K562 (cell line): ENCODE results near the gene ZBTB32. TPM values are rescaled to one million over a fixed set of nuclear protein-coding genes. Genes with fewer than 3 reads are reported as not detected.

Experiments
- ARID3A ChIP-seq: IDR thresholded peaks from 2 replicates; pipeline ENCODE4 v1.6.1; 2012; ENCODE audit warnings: low read depth, low read length, improper control_type of control experiment, borderline replicate concordance
- CCAR2 ChIP-seq: fragments of 200-400 bp; formaldehyde crosslinking; IDR thresholded peaks from 2 replicates; pipeline ENCODE4 v1.6.1; 2017; ENCODE audit warnings: mild to moderate bottlenecking, low read depth, low read length
- E2F3 ChIP-seq: fragments of 250-450 bp; sonication (Bioruptor Pico); IDR thresholded peaks from 2 replicates; pipeline ENCODE4 v1.4.0; 2020; ENCODE audit warnings: mild to moderate bottlenecking
- ERF ChIP-seq: fragments of 450-650 bp; formaldehyde crosslinking; IDR thresholded peaks from 2 replicates; pipeline ENCODE4 v1.4.0; 2020; ENCODE audit warnings: mild to moderate bottlenecking, mixed read lengths
- FOXA1 ChIP-seq: fragments of 450-650 bp; IDR thresholded peaks from 2 replicates; pipeline ENCODE4 v1.6.1; 2016; ENCODE audit warnings: mild to moderate bottlenecking, borderline replicate concordance
- GTF2F1 ChIP-seq: IDR thresholded peaks from 2 replicates; pipeline ENCODE4 v1.6.1; 2011; ENCODE audit warnings: low read depth, low read length, improper control_type of control experiment
- HDGF ChIP-seq: fragments of 450-650 bp; IDR thresholded peaks from 2 replicates; pipeline ENCODE4 v1.6.1; 2016
- KLF13 ChIP-seq: fragments of 450-650 bp; IDR thresholded peaks from 2 replicates; pipeline ENCODE4 v1.6.1; 2016; ENCODE audit warnings: missing genetic modification characterization, low read depth, mild to moderate bottlenecking, missing compliant biosample characterization, moderate library complexity, borderline replicate concordance
- MLLT1 ChIP-seq, 2 experiments: fragments of 450-650 bp; IDR thresholded peaks; 2 replicates each; pipeline ENCODE4 v1.6.1; 2016
- NR1H2 ChIP-seq: sonication (generic); formaldehyde crosslinking; IDR thresholded peaks from 2 replicates; pipeline ENCODE4 v1.4.0; 2020; ENCODE audit warnings: mild to moderate bottlenecking, missing genetic modification reagents
- NR2C2 ChIP-seq, 2 experiments: fragments of 200-800 bp in 1 of 2; sonication (Bioruptor generic) in 1 of 2; sonication (generic) in 1 of 2; formaldehyde crosslinking in 1 of 2; IDR thresholded peaks; 2 replicates each; pipeline versions ENCODE4 v1.6.1 to v1.8.0; 2016 to 2022; ENCODE audit warnings: mild to moderate bottlenecking in 1 of 2, missing compliant biosample characterization in 1 of 2, missing genetic modification characterization in 1 of 2, missing genetic modification reagents in 1 of 2
- PCBP1 ChIP-seq: fragments of 200-400 bp; formaldehyde crosslinking; IDR thresholded peaks from 2 replicates; pipeline ENCODE4 v1.6.1; 2018; ENCODE audit warnings: mild to moderate bottlenecking, low read depth, low read length; ENCODE audit not compliant: poor library complexity, severe bottlenecking
- POLR2AphosphoS2 ChIP-seq: IDR thresholded peaks from 2 replicates; pipeline ENCODE4 v1.6.1; 2012; ENCODE audit warnings: low read length, improper control_type of control experiment
- RFX5 ChIP-seq: IDR thresholded peaks from 2 replicates; pipeline ENCODE4 v1.6.1; 2011; ENCODE audit warnings: low read depth, mild to moderate bottlenecking, improper control_type of control experiment, low read length
- SAFB ChIP-seq: fragments of 200-400 bp; formaldehyde crosslinking; IDR thresholded peaks from 2 replicates; pipeline ENCODE4 v1.6.1; 2017; ENCODE audit warnings: low read depth, low read length, borderline replicate concordance
- SAP30 ChIP-seq: fragments of 200-600 bp; sonication (generic); IDR thresholded peaks from 2 replicates; pipeline ENCODE4 v1.6.1; 2012; ENCODE audit warnings: borderline replicate concordance, low read depth, mild to moderate bottlenecking, moderate library complexity, low read length, control low read depth, inconsistent platforms; ENCODE audit not compliant: insufficient read depth, poor library complexity, severe bottlenecking
- SIN3A ChIP-seq, 2 experiments: fragments of 150-350 bp in 1 of 2; IDR thresholded peaks; 2 replicates each; pipeline ENCODE4 v1.6.1; 2011 to 2016; ENCODE audit warnings: borderline replicate concordance in 2 of 2, low read depth in 2 of 2, low read length in 2 of 2, mild to moderate bottlenecking in 2 of 2, moderate library complexity in 2 of 2; ENCODE audit not compliant: control insufficient read depth in 1 of 2
- STAT5B ChIP-seq: fragments of 250-450 bp; sonication (Bioruptor Pico); IDR thresholded peaks from 2 replicates; pipeline ENCODE4 v1.8.0; 2021; ENCODE audit warnings: mild to moderate bottlenecking, inconsistent platforms
- TCF7 ChIP-seq: sonication (generic); IDR thresholded peaks from 2 replicates; pipeline ENCODE4 v1.6.1; 2016; ENCODE audit warnings: antibody characterized with exemption, borderline replicate concordance
- TEAD2 ChIP-seq: fragments of 450-650 bp; IDR thresholded peaks from 2 replicates; pipeline ENCODE4 v1.6.1; 2016; ENCODE audit warnings: missing genetic modification characterization, control low read depth, missing compliant biosample characterization
- ZBTB5 ChIP-seq: fragments of 450-650 bp; IDR thresholded peaks from 2 replicates; pipeline ENCODE4 v1.6.1; 2017; ENCODE audit warnings: antibody characterized with exemption
- ZNF239 ChIP-seq: fragments of 250-450 bp; sonication (Bioruptor Pico); IDR thresholded peaks from 2 replicates; pipeline ENCODE4 v1.4.0; 2020; ENCODE audit warnings: mild to moderate bottlenecking
- ZNF696 ChIP-seq: fragments of 250-450 bp; sonication (Bioruptor Pico); conservative IDR thresholded peaks from 2 replicates; pipeline ENCODE4 v1.4.0; 2020; ENCODE audit warnings: mild to moderate bottlenecking, moderate library complexity
- polyA plus RNA-seq, 8 experiments: library from polyadenylated mRNA; depleted of rRNA in 4 of 8; stranded (reverse) in 5 of 8; unstranded in 3 of 8; fragments of >200 nt; fragmentation: Nextera tagmentation in 2 of 8; fragmentation: Illumina TruSeq in 1 of 8; extraction: Ambion mirVana in 2 of 8; extraction: Trizol in 1 of 8; gene quantifications; 2 replicates each; pipeline versions ENCODE4 v1.2.1 to v1.2.3, GENCODE V29; 2011 to 2014; ENCODE audit warnings: inconsistent platforms in 1 of 8, missing spikeins in 1 of 8
- total RNA-seq, 7 experiments: library from RNA; depleted of rRNA in 6 of 7; stranded (reverse); fragments of >200 nt in 6 of 7; fragmentation: Illumina TruSeq in 2 of 7; extraction: Trizol in 2 of 7; gene quantifications; 2 replicates each; pipeline versions ENCODE4 v1.2.1 to v1.2.3, GENCODE V29; 2011 to 2021; ENCODE audit warnings: low replicate concordance in 1 of 7

ZBTB32 gene
- total and polyA plus RNA-seq, 9 of the 15 experiments (the other 6 are each of a cell fraction or from before 2014, with no cell fraction given), result 0.20 TPM; not detected in 8

- peak in 1 of 2 experiments; percentile 21; a peak in 1 of 4 replicates for TF ChIP-seq SIN3A (IDR thresholded peaks at IDR 0.05; ENCODE audit: borderline replicate concordance in 2 of 2, control insufficient read depth in 1 of 2, low read depth in 2 of 2, low read length in 2 of 2)
- TF ChIP-seq MLLT1 (IDR thresholded peaks at IDR 0.05), result no peak
- TF ChIP-seq CCAR2, result no peak
- TF ChIP-seq KLF13 (tag), result no peak
- TF ChIP-seq RFX5, result no peak
- no peak for TF ChIP-seq ERF
- no peak for TF ChIP-seq NR1H2
- no peak for TF ChIP-seq E2F3
- no peak for TF ChIP-seq ZNF239 (CRISPR knock-in tag)
- TF ChIP-seq GTF2F1, result no peak
- TF ChIP-seq PCBP1, result no peak
- no peak for TF ChIP-seq TCF7
- TF ChIP-seq POLR2AphosphoS2, result peak; percentile 97
- no peak for TF ChIP-seq FOXA1
- peak; percentile 92 for TF ChIP-seq NR2C2 (CRISPR knock-in tag; IDR thresholded peaks at IDR 0.05)
- peak; percentile 99 for TF ChIP-seq NR2C2 (tag; IDR thresholded peaks at IDR 0.05)
- TF ChIP-seq SAP30, result peak; percentile 63
- no peak for TF ChIP-seq ARID3A
- no peak for TF ChIP-seq SAFB
- no peak for TF ChIP-seq ZBTB5
- TF ChIP-seq TEAD2, result no peak
- no peak for TF ChIP-seq HDGF
- TF ChIP-seq STAT5B (CRISPR knock-in tag), result no peak
- TF ChIP-seq ZNF696 (CRISPR knock-in tag), result no peak
These were observed 44.0 kb downstream of the ZBTB32 start, which contains the start of gene LIN37 (continued) for GRCh38 chr19:35748106-35749020.
